ENCODE results near the gene CFL1.

Gene CFL1

DNA sequence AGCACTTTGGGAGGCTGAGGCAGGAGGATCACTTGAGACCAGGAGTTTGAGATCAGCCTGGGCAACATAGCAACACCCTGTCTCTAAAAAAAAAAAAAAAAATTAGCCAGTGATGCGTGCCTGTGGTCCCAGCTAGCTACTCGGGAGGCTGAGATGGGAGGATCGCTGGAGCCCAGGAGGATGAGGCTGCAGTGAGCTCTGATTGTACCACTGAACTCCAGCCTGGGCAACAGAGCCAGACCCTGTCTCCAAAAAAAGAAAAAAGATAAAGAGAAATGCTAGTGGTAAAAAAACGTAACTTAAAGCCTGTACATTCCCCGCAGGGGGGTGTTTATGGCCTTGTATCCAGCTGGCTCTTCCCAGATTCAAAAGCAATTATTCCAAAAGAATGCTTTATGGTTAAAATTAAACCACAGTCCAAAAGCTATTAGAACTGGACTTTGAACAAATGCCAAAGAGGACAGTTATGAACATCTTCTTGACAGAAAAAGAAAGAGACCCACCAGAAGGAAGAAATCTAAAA lies 40.6 kb downstream of the CFL1 start:
- Histone ChIP-seq H2AFZ (ENCODE audit: low read depth, low read length) (peak overlapping the region; percentile 55), H3K9me3 (ENCODE audit: insufficient read depth, low read length) (no peaks in the 10 kb centered on the region), H3K79me2 (ENCODE audit: low read length) (no peaks in the 10 kb centered on the region), H3K9ac (ENCODE audit: low read length) (peak overlapping the region; percentile 63), H3K36me3 (replicated peaks; ENCODE audit: low read depth, low read length) (no peaks in the 10 kb centered on the region), H3K4me1 (ENCODE audit: low read length) (peaks cover 17% of the 10 kb centered on the region), H4K20me1 (ENCODE audit: insufficient read depth, low read length) (no peaks in the 10 kb centered on the region), H3K4me2 (ENCODE audit: low read length) (peak overlapping the region; percentile 81), H3K27ac (ENCODE audit: low read length) (no peak overlapping the region; the same call in 1 of the 2 replicates), H3K4me3 (ENCODE audit: low read length) (peak overlapping the region; percentile 77), H3K27me3 (ENCODE audit: low read depth, low read length) (no peaks in the 10 kb centered on the region)
- TF ChIP-seq EZH2phosphoT487 (IDR thresholded peaks at IDR 0.05; ENCODE audit: low read depth): no peak
- TF ChIP-seq, protein P1, sequence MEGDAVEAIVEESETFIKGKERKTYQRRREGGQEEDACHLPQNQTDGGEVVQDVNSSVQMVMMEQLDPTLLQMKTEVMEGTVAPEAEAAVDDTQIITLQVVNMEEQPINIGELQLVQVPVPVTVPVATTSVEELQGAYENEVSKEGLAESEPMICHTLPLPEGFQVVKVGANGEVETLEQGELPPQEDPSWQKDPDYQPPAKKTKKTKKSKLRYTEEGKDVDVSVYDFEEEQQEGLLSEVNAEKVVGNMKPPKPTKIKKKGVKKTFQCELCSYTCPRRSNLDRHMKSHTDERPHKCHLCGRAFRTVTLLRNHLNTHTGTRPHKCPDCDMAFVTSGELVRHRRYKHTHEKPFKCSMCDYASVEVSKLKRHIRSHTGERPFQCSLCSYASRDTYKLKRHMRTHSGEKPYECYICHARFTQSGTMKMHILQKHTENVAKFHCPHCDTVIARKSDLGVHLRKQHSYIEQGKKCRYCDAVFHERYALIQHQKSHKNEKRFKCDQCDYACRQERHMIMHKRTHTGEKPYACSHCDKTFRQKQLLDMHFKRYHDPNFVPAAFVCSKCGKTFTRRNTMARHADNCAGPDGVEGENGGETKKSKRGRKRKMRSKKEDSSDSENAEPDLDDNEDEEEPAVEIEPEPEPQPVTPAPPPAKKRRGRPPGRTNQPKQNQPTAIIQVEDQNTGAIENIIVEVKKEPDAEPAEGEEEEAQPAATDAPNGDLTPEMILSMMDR (IDR thresholded peaks at IDR 0.05; ENCODE audit: low read depth, low read length): no peak

DNA sequence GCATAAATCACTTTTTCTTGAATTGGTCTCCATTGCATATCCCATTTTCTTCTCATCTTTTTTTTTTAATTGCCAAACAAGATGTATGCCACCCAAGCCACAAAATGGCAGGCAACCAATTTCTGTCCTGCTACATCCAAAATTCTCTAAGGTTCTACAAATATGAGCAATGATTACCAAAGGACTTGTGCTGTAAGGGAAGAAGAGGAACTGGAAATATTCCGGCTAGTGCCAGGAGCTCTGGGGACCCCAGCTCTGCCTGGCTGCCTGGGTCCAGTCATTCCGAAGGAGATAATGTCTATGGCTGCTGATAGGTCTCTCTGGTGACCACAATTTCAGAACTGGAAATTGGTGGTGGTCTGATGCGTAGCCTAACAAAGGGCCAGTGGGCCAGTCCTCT lies 41.3 kb downstream of the CFL1 start:
- H3K4me1 ChIP-seq (ENCODE audit: low read length): peaks cover 17% of the 10 kb centered on the region
- no peaks in the 10 kb centered on the region for H3K79me2 ChIP-seq (ENCODE audit: low read length)
- peak overlapping the region; percentile 81; the same call in 1 of the 2 replicates for H3K4me2 ChIP-seq (ENCODE audit: low read length)
- H3K27me3 ChIP-seq (ENCODE audit: low read depth, low read length): no peaks in the 10 kb centered on the region
- H3K9ac ChIP-seq (ENCODE audit: low read length): no peak overlapping the region
- H3K36me3 ChIP-seq (replicated peaks; ENCODE audit: low read depth, low read length): no peaks in the 10 kb centered on the region
- H4K20me1 ChIP-seq (ENCODE audit: insufficient read depth, low read length): no peaks in the 10 kb centered on the region
- H3K9me3 ChIP-seq (ENCODE audit: insufficient read depth, low read length): no peaks in the 10 kb centered on the region
- H2AFZ ChIP-seq (ENCODE audit: low read depth, low read length): no peak overlapping the region
- TF ChIP-seq EZH2phosphoT487 (IDR thresholded peaks at IDR 0.05; ENCODE audit: low read depth): no peak
- TF ChIP-seq, protein P1 (IDR thresholded peaks at IDR 0.05; ENCODE audit: low read depth, low read length): no peak
- peak overlapping the region; percentile 77; the same call in 1 of the 2 replicates for H3K4me3 ChIP-seq (ENCODE audit: low read length)
- no peak overlapping the region for H3K27ac ChIP-seq (ENCODE audit: low read length)

DNA sequence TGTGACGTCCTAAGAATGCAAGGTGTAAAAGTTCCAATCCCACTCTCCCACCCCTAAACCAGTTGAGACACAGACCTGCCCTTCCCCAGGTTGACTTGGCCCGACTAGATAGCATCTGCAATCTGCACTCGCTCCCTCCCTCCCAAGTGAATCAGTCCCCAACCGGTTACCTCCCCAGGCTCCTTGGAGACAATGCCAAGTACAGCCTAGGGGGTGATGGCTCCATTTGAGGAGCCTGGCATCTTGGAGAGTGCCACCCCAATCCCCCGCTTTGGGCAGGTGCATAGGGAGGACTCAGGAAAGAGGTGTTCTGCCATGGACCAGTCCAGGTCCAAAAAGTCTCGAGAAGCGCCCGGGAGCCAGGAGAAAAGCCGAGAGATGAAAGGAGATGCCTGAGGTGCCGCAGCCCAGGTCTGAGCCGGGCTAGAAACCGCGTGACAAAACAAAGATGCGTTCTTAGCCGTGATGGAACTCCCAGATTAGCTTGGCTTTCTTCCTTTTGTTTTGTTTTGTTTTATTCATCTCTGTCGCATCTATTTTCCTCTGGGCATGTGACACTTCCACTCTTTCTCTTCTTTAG lies 42.9 kb downstream of the CFL1 start:
- peaks cover 14% of the 10 kb centered on the region for H3K4me1 ChIP-seq (ENCODE audit: low read length)
- H3K27ac ChIP-seq (ENCODE audit: low read length): no peak overlapping the region
- H3K9ac ChIP-seq (ENCODE audit: low read length): no peak overlapping the region
- no peaks in the 10 kb centered on the region for H3K36me3 ChIP-seq (replicated peaks; ENCODE audit: low read depth, low read length)
- H3K9me3 ChIP-seq (ENCODE audit: insufficient read depth, low read length): no peaks in the 10 kb centered on the region
- no peak overlapping the region for H3K4me3 ChIP-seq (ENCODE audit: low read length)
- no peak overlapping the region for H3K4me2 ChIP-seq (ENCODE audit: low read length)
- no peaks in the 10 kb centered on the region for H3K79me2 ChIP-seq (ENCODE audit: low read length)
- no peaks in the 10 kb centered on the region for H4K20me1 ChIP-seq (ENCODE audit: insufficient read depth, low read length)
- peaks cover 4% of the 10 kb centered on the region; the same call in 1 of the 2 replicates for H3K27me3 ChIP-seq (ENCODE audit: low read depth, low read length)
- H2AFZ ChIP-seq (ENCODE audit: low read depth, low read length): no peak overlapping the region
- TF ChIP-seq, protein P1 (IDR thresholded peaks at IDR 0.05; ENCODE audit: low read depth, low read length): no peak
- TF ChIP-seq EZH2phosphoT487 (IDR thresholded peaks at IDR 0.05; ENCODE audit: low read depth): no peak

DNA sequence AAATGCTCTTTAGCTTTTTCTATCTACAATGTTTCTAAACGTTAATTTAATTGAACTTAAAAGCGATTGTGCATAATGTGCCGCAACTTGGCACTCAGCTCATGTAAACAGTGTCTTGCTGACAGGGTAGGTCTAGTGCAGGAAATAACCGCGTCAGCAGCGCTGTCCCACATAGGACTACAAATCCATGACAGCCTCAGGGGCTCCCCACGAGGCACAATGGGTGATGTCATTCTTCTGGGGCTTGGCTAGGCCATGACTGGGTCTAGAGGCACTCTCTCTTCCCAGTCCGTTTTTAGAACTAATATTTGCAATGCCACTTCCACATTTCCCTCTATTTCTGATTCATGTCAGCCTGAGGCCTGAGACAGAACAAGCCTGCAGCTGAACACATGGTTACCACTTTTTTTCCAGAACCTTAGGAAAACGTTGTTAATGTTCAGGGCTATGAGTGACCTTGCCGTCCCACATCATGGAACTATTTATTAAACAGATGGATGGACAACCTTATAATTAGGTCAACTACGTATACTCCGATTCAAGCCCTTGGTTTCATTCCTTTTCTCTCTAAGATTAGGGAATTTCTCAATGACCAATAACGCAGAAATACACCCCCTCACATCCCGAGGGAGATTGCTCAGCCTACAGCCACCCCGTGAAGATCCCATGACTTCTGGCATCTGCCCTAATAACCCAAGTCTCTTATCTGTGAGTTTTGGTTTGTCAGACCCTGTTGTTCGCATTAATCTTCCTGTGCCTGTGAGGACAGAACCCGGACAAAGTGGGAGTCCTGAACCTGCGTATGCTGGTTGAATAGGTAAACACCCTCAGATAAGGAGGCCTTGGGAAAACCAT lies 43.6 kb downstream of the CFL1 start:
- no peak overlapping the region for H3K27ac ChIP-seq (ENCODE audit: low read length)
- H2AFZ ChIP-seq (ENCODE audit: low read depth, low read length): no peak overlapping the region

More for the DNA sequence above, 43.6 kb downstream of the CFL1 start:
- Histone ChIP-seq H3K36me3 (replicated peaks; ENCODE audit: low read depth, low read length) (no peaks in the 10 kb centered on the region), H3K79me2 (ENCODE audit: low read length) (no peaks in the 10 kb centered on the region), H3K27me3 (ENCODE audit: low read depth, low read length) (peaks cover 4% of the 10 kb centered on the region; the same call in 1 of the 2 replicates), H3K4me3 (ENCODE audit: low read length) (no peak overlapping the region), H4K20me1 (ENCODE audit: insufficient read depth, low read length) (no peaks in the 10 kb centered on the region), H3K4me2 (ENCODE audit: low read length) (no peak overlapping the region), H3K9me3 (ENCODE audit: insufficient read depth, low read length) (no peaks in the 10 kb centered on the region), H3K4me1 (ENCODE audit: low read length) (peaks cover 14% of the 10 kb centered on the region), H3K9ac (ENCODE audit: low read length) (no peak overlapping the region)
- no peak for TF ChIP-seq EZH2phosphoT487 (IDR thresholded peaks at IDR 0.05; ENCODE audit: low read depth)
- TF ChIP-seq, protein P1 (IDR thresholded peaks at IDR 0.05; ENCODE audit: low read depth, low read length): no peak
